NOMO-1 (cell line): Measurements from ENCODE around the gene GTF2IRD1.
"Not testable (repeated sequence)": the region's sequence is repeated elsewhere in the genome, so short reads cannot be mapped to it uniquely, and the experiment has no call there.

Experiments used
- DNase-seq, 2 experiments: peaks; one replicate each; lab custom pipeline; 2025; ENCODE audit not compliant: unreplicated experiment in 2 of 2; lab: John Stamatoyannopoulos, UW

GTF2IRD1 gene

DNA sequence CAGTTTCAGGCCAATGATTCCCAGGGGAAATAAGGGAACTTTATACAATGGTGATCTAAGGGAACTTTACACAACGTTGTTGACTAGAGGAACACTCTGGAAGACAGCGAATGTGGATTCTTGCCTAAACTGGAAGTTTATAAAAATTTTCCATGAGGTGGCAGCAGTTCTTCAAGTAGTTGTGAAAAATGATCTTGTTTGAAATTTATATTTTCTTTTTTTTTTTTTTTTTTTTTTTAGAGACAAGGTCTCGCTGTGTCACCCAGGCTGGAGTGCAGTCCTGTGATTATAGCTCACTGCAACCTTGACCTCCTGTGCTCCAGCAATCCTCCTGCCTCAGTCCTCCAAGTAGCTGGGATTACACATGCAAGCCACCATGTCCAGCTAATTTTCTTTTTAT lies 171.7 kb downstream of the GTF2IRD1 start:
- peak; percentile 37 to 73 for DNase-seq

DNA sequence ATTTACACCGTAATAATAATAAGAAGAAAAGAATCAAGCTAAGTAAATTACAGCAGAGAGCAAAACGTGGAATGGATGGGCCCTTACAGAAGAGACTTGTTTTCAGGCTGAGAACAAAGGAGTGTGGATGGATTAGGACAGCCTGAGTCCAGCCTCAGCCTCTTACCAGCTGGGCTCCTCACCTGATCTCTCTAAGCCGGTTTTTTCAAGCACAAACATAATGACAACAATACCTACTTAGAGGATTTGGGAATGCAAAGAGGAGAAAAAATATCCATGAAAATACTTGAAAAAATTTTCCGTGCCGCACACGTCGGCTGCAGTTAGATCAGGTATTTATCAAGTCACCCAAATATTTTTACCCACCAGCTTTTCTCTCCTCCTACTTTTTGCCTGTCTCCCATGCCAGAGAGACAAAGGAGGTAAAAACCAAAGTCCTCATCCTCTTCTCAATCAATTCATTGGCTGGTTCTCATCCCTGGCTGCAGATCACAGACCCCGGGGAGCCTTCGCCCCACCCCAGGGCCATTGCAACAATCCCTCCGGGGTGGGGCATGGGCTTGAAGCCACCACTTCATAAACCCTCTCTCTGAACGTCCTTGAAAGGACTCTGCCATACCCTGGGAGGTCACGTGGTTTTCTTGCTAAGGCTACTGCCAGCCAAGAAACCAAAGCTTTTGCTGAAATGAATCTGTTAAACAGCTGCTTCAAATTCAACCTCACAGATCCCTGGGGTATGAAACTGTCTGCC lies 174.1 kb downstream of the GTF2IRD1 start:
- DNase-seq: no peak

DNA sequence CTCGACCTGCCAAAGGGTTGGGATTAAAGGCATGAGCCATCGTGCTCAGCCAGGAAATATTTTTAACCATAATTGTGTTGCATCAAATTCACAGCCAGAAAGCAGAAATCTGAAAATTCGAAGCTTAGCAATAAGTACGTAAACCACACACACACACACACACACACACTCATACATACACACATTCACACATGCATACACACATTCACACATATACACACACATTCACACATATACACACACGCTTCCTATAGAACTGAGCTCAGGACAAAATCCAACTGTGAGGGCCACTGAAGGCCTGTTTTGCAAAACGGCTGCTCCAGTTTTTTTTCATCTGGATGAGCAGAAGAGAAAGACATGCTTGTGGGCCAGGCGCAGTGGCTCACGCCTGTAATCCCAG lies 178.8 kb downstream of the GTF2IRD1 start:
- no peak for DNase-seq

DNA sequence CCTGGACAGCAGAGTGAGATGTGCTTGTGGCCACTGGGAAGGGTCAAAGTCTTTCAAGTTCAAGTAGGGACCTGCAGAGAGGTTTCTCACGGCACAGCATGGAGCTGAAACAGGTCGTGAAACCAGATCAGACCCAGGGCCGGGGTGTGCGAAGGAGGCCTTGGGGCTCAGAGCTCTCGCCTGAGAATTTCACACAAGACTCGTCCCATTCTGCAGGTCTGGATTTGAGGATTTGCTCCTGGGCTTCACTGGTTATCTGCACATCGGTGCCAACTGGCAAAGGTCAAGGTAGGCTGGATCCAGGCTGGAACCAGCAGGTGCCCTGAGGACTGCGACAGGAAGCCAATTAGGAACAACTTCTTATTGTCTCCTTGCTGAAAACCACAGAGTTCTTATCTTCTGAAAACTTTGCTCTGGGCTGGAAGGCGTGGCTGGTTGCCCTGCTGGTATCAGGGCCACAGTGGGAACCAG lies 179.8 kb downstream of the GTF2IRD1 start:
- DNase-seq: no peak

DNA sequence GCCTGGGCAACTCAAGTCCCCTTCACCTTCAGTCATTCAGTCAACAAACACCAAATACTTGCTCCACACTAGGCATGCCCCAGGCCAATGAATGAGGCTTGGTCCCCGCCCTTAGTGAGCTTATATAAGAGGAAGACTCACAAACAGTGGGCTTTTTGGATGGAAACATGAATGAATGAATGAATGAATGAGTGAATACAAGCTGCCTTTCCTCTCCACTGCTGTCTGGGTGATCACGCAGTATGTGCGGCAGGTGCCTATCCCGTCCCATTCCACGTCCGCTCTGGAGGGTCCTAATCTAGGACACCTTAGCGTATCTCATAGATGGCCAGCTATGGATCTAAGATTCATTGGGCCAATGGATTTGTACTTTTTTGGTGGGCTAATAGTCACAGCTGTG lies 184.0 kb downstream of the GTF2IRD1 start:
- DNase-seq: no peak

DNA sequence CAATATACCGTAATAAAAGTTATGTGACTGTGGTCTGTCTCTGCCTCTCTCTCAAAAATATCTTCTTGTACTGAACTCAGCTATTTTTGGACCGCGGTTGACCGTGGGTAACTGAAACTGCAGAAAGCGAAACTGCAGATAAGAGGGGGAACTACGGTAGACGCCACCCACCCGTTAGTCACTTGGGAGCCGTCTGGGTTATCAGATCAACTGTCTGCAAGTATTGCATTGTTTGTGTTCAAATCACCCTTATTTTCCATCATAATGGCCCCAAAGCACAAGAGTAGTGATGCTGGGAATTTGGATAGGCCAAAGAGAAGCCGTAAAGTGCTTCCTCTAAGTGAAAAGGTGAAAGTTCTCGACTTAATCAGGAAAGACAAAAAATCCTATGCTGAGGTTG lies 196.3 kb downstream of the GTF2IRD1 start:
- peak; percentile 81 to 96 for DNase-seq

DNA sequence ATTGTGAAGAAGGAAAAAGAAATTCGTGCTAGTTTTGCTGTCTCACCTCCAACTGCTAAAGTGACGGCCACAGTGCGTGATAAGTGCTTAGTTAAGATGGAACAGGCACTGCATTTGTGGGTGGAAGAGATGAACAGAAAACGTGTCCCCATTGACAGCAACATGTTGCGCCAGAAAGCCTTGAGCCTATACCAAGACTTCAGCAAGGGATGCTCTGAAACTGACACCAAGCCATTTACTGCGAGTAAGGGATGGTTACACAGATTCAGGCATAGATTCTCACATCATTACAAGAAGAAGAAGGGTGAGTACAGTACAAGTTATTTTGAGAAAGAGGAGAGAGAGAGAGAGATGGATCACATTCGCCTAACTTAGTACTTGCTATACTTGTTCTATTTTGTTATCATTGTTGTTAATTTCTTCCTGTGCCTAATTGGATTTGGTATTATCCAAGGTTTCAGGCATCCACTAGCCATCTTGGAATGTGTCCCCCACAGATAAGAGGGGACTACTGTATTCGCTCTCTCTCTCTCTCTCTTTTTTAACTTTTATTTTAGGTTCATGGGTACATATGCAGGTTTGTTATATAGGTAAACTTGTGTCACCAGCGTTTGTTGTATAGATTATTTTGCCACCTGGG lies 196.9 kb downstream of the GTF2IRD1 start:
- DNase-seq: peak; percentile 30 to 72

DNA sequence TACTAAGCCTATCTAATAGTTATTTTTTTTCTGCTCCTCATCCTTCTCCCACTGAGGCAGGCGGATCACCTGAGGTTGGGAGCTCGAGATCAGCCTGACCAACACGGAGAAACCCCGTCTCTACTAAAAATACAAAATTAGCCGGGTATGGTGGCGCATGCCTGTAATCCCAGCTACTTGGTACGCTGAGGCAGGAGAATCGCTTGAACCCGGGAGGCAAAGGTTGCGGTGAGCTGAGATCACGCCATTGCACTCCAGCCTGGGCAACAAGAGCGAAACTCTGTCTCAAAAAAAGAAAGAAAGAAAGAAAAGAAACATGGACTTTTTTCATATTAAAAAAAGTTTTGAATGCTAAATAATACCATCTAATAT lies 197.4 kb downstream of the GTF2IRD1 start:
- DNase-seq: not testable (repeated sequence)
